NOMO-1 treated with DMSO at 0.1 percent for 48 hours (cell line): Measurements from ENCODE around the gene MARCHF10.
"Not testable (repeated sequence)": the region's sequence is repeated elsewhere in the genome, so short reads cannot be mapped to it uniquely, and the experiment has no call there.

Experiments used
- DNase-seq: peaks from one replicate; lab custom pipeline; 2025; ENCODE audit not compliant: unreplicated experiment; lab: John Stamatoyannopoulos, UW

MARCHF10 gene

GRCh38 chr17:62702746-62703260, 105.3 kb downstream of the MARCHF10 start:
- DNase-seq: no peak

DNA sequence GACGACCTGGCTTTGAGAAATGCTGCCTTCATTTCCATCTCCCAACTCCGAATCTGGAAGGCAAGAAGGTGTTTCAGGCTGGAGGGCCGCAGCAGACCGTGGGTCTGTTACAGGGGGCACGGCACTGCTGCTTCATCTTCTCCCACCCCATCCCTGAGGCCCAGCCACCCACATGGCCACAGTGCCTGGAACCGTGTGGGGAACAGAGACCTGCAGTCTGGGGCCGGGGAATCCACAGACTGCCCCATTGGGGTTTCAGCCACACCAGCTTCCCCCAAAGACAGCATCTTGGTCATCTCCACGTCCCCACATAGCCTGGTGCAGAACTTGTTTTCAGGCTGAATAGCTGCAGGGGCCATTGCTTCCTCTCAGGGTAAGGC, 106.4 kb downstream of the MARCHF10 start:
- DNase-seq: no peak

- DNase-seq: no peak
Measured at GRCh38 chr17:62700964-62701705, 107.0 kb downstream of the MARCHF10 start.

GRCh38 chr17:62698459-62698858, 109.7 kb downstream of the MARCHF10 start:
- not testable (repeated sequence) for DNase-seq

DNA sequence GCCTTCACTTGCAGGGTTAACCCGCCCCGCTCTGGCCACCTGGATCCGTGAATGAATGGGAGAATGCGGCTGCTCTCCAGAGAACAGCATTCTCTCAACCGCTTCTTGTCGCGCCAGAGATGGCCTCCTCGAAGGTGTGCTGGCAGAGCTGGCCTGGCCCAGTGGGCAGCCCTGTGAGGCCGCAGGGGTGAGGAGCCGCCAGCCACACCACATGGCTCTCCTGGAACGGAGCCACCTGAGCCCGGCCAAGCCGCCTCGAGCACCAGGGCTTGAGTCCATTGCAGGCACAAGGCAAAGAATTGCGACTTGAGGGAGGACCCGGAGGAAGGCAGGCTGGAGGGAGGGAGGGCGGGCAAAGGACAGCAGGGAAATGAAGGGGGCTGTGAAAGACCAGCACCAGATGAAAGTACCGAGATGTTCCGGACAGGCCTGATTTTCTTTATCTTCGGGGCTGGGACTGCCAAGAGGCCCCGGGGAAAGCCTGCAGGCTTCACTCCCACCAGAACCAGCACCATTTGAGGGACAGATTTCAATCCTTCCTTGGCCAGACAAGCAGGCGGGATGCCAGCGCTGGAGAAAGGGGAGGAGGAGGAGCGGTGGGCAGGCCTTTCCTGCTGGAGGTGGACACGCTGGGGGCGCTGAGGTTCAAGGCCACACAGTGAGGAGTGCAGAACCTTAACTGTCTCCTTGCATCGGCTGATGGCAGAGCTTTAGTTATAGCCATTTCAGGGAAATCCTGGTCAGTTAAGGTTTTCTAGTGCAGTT, 111.2 kb downstream of the MARCHF10 start:
- no peak for DNase-seq

DNA sequence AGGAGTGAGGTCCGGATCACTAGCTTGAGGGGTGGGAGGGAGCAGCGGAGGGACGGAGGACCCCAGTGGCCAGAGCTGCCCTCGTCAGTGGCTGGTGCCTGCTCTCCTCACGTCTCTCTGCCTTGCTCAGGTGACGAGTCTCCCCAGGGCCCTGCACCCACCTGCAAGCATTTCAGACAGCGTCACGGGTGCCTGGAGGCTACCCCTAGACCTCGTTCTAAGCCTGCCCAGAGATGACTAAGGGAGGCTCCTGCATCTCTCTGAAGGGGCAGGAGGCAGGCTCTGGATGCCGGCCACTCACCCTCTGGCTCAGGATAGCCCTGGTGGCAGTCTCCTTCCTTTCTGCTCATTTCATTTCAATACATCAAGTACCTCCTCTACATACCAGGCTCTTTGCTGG, 111.9 kb downstream of the MARCHF10 start:
- no peak for DNase-seq

- not testable (repeated sequence) for DNase-seq
Measured at GRCh38 chr17:62695093-62695738, 112.9 kb downstream of the MARCHF10 start.

DNA sequence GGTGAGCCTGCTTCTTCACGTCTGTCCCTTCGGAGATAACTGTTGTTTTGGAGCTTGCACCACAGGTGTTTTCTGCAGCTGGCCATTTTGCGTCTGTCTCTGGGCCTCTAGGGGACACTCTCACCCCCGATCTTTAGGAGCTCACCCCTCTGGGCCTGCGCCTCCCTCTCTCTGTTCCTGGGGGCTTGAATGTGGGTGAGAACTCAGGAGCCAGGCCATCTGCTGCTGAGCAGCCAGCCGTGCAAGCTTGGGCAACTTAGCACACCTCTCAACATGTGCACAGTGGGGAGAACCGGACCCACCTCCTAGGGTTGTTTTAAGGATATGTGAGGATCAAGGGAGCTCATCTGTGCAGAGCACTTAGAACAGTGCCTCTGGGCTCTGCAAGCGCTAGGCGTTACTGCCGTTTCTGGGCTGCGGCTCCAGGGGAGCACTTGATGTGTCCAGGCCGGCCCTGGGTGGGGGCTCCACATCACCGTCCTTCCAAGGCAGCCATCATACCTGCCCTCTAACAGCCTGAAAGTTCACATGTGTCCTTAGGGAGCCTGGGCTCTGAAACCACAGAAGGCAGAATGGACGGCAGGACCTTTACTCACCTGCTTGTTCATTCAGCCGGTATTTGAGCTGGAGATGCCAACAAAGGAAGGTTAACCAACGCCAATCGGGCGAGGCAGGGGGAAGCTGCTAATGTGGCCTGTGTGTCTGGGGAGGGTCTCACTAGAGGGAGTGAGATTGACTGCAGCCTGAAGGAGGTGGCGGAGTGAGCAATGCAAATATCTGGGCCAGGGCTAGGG, 114.3 kb downstream of the MARCHF10 start:
- no peak for DNase-seq

GRCh38 chr17:62692721-62693431, 115.2 kb downstream of the MARCHF10 start:
- no peak for DNase-seq

DNA sequence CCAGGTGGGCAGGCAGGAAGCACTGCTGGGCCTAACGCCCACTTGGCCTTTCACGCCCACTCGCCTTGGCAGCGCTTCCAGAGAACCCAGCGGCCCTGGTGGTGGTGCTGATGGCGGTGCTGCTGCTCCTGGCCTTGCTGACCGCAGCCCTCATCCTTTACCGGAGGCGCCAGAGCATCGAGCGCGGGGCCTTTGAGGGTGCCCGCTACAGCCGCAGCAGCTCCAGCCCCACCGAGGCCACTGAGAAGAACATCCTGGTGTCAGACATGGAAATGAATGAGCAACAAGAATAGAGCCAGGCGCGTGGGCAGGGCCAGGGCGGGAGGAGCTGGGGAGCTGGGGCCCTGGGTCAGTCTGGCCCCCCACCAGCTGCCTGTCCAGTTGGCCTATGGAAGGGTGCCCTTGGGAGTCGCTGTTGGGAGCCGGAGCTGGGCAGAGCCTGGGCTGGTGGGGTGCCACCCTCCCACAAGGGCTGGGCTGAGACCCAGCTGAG, 115.9 kb downstream of the MARCHF10 start:
- no peak for DNase-seq

DNA sequence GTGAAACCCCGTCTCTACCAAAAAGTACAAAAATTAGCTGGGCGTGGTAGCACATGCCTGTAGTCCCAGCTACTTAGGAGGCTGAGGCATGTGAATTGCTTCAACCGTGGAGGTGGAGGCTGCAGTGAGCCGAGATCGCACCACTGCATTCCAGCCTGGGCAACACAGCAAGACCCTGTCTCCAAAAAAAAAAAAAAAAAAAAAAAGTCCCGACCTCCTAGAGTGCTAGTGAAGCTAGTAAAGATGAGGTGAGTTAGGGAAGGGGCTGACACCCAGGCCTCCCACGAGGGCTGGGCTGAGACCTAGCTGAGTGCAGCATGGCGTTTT, 116.6 kb downstream of the MARCHF10 start:
- DNase-seq: not testable (repeated sequence)

- DNase-seq: no peak
Measured at GRCh38 chr17:62690168-62690897, 117.8 kb downstream of the MARCHF10 start.

GRCh38 chr17:62689441-62690167, 118.5 kb downstream of the MARCHF10 start:
- no peak for DNase-seq

DNA sequence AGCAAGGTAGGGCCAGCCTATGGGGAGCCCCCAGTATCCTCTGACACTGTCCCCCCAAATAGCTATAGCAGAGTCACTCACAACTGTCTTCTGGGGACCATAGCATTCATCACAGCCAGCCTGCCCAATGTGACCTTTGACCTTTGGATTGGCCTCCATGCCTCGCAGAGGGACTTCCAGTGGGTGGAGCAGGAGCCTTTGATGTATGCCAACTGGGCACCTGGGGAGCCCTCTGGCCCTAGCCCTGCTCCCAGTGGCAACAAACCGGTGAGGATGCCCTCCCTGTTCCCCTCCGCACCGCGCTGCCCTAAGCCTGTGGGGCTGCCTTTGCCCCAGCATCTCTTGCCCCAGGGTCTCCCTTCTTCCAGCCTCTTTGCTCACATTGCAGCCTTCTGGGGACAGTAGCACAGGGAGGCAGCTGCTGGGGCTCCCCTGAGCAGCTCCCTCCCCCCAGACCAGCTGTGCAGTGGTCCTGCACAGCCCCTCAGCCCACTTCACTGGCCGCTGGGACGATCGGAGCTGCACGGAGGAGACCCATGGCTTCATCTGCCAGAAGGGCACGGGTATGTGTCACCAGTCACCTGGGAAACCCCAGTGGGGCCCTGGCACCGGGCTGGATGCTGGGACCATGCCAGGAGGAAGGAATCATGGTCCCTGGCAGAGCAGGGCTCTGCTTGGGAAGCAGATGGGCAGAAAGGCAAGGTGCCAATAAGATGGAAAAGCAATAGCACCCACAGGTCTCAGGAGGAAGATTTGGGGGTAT, 119.5 kb downstream of the MARCHF10 start:
- no peak for DNase-seq

DNA sequence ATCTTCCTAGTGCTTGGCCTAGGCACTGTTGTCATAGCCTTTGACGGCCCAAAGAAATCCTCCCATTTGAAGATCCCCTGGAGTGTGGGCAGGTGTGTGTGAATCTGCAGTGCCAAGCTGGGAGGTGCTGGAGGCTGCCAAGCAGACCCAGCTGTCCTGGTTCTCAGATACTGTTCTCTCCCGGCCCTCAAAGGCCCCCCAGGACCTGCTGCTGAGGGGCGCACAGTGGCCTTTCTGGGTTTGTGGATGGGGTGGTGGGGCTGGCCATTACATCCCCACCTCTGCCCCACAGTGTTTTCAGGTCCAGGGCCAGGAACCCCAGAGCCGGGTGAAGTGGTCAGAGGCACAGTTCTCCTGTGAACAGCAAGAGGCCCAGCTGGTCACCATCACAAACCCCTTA, 120.1 kb downstream of the MARCHF10 start:
- no peak for DNase-seq

DNA sequence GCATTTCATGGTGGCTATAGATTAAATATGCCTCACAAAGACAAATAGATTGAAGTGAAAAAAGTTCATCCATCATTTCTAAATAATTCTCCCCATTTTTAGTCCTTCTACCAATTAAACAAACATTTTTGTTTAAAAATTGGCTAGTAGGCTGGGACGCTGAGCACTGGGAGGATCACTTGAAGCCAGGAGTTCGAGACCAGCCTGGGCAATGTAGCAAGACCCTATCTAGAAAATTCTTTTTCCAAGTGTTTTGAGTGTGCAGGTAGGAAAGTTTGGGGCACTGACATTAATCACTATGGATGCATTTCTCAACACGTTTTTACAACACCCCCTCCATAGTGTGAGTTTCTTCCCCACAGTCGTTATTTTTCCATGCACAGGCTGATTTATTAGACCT, 123.9 kb downstream of the MARCHF10 start:
- no peak for DNase-seq

DNA sequence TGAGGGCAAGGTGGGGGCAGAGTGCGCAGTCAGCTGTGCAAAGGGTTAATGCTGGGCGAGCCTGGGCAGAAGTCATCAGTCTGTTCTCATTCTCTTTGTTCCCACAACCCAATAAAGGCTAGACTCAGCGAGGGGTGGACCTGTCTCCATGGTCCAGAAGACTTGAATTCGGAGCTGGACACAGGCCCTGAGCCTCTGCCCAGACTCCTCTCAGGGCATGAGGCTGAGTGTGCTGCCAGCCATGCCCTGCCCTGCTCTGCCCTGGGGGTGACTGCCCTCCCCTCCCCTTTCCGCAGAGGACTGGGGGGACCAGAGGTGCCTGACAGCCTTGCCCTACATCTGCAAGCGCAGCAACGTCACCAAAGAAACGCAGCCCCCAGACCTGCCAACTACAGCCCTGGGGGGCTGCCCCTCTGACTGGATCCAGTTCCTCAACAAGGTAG, 126.2 kb downstream of the MARCHF10 start:
- DNase-seq: no peak
